ENCODE data around the gene FARP2.

FARP2 gene

GRCh38 chr2:241461693-241462677 lies 105.9 kb downstream of the FARP2 start:
- H3K4me3 ChIP-seq (ENCODE audit: low read depth, low read length) = no peak overlapping the region
- TF ChIP-seq, protein P1, sequence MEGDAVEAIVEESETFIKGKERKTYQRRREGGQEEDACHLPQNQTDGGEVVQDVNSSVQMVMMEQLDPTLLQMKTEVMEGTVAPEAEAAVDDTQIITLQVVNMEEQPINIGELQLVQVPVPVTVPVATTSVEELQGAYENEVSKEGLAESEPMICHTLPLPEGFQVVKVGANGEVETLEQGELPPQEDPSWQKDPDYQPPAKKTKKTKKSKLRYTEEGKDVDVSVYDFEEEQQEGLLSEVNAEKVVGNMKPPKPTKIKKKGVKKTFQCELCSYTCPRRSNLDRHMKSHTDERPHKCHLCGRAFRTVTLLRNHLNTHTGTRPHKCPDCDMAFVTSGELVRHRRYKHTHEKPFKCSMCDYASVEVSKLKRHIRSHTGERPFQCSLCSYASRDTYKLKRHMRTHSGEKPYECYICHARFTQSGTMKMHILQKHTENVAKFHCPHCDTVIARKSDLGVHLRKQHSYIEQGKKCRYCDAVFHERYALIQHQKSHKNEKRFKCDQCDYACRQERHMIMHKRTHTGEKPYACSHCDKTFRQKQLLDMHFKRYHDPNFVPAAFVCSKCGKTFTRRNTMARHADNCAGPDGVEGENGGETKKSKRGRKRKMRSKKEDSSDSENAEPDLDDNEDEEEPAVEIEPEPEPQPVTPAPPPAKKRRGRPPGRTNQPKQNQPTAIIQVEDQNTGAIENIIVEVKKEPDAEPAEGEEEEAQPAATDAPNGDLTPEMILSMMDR (IDR thresholded peaks at IDR 0.05; ENCODE audit: borderline replicate concordance, insufficient read depth, low read depth, low read length) = no peak

DNA sequence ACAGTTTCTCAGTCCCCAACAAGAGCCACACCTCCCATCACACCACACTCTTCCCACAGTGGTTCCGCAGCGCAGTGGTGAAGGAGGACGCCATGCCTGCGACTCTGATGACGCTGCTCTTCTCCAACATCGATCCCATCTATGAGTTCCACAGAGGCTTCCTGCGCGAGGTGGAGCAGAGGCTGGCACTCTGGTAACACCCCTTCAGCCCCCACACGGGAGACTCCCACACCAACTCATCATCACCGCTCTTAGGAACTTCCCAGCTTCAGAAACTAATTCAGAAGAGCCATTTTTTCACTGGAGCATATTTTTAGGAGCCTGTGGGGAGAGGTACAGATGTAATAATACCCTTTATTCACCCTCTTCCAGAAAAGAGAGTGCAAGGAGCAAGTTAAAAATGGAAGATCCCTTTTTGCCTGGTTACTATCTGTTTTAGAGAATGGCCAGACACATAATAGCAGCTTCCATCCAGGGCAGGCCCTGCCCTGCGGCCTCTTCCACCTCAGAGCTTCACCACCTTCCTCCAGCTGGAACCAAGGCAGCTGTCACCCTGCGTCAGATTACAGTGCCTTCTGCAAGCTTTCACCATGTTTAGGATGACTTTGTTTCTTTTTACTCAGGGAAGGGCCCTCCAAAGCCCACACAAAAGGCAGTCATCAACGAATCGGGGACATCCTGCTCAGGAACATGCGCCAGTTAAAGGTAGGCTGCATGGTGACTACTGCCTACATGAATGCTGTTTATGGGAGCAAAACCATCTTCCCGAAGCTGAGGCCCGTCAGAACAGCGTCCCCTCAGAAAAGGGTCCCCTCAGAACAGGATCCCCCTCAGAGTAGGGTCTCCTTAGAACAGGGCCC lies 107.4 kb downstream of the FARP2 start:
- TF ChIP-seq, protein P1 (IDR thresholded peaks at IDR 0.05; ENCODE audit: borderline replicate concordance, insufficient read depth, low read depth, low read length) = no peak
- no peak overlapping the region for H3K4me3 ChIP-seq (ENCODE audit: low read depth, low read length)

DNA sequence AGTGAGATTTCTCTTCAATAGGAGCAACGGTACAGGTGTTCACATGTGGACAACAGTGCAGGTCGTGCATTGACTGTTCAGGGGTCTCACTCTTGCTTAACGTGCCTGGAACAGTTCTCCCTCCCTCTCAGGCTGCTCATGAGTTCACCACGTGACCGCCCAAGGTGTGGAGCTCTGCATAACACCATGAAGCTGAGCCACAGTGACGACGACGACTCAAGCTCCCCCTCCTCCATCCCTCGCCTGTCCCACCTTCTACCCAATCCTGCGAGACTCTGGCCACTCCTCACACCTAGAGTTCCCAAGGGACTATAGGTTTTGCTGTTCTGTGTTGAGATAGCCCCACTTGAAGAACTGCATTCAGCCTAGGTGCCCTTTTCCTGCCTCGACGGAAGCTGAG lies 109.5 kb downstream of the FARP2 start:
- H3K4me3 ChIP-seq (ENCODE audit: low read depth, low read length) = no peak overlapping the region
- TF ChIP-seq, protein P1 (IDR thresholded peaks at IDR 0.05; ENCODE audit: borderline replicate concordance, insufficient read depth, low read depth, low read length) = no peak

- no peak overlapping the region for H3K4me3 ChIP-seq (ENCODE audit: low read depth, low read length)
- TF ChIP-seq, protein P1 (IDR thresholded peaks at IDR 0.05; ENCODE audit: borderline replicate concordance, insufficient read depth, low read depth, low read length) = no peak
These were observed 110.1 kb downstream of the FARP2 start for GRCh38 chr2:241466230-241466629.

- TF ChIP-seq, protein P1 (IDR thresholded peaks at IDR 0.05; ENCODE audit: borderline replicate concordance, insufficient read depth, low read depth, low read length) = no peak
- H3K4me3 ChIP-seq (ENCODE audit: low read depth, low read length) = no peak overlapping the region
These were observed 111.8 kb downstream of the FARP2 start for GRCh38 chr2:241467777-241468475.

GRCh38 chr2:241468476-241468781 lies 112.3 kb downstream of the FARP2 start:
- TF ChIP-seq, protein P1 (IDR thresholded peaks at IDR 0.05; ENCODE audit: borderline replicate concordance, insufficient read depth, low read depth, low read length) = no peak
- H3K4me3 ChIP-seq (ENCODE audit: low read depth, low read length) = no peak overlapping the region

All from GM12875 (cell line).